Keratinocyte (primary cell): Measurements from ENCODE around the gene GRK1. TPM values are rescaled to one million over a fixed set of nuclear protein-coding genes. Genes with fewer than 3 reads are reported as not detected.

Experiments
- DNase-seq: peaks from one replicate; pipeline ENCODE4 v3.0.0-alpha.2; 2011; ENCODE audit warnings: low read depth, missing footprints, low spot score
- FAIRE-seq: peaks from 2 replicates; lab custom pipeline; 2011; peaks lifted over from hg19 to GRCh38; lab: Jason Lieb, UNC
- H2AFZ ChIP-seq: 2 replicates; pipeline ENCODE4 v1.6.0; 2012; ENCODE audit warnings: low read length, control low read depth, inconsistent platforms; ENCODE audit not compliant: control insufficient read depth
- H3K27ac ChIP-seq: 2 replicates; pipeline ENCODE4 v1.5.1; 2011; ENCODE audit warnings: low read length; ENCODE audit not compliant: control insufficient read depth, insufficient read depth
- H3K27me3 ChIP-seq: 3 replicates; pipeline ENCODE4 v1.6.0; 2011; ENCODE audit warnings: low read length; ENCODE audit not compliant: control insufficient read depth, insufficient read depth; ENCODE audit errors: extremely low read depth
- H3K36me3 ChIP-seq, 2 experiments: 2 replicates in 1 of 2; 3 replicates in 1 of 2; pipeline ENCODE4 v1.5.1; 2011; ENCODE audit warnings: low read length in 2 of 2, mild to moderate bottlenecking in 1 of 2; ENCODE audit not compliant: control insufficient read depth in 2 of 2, insufficient read depth in 2 of 2; ENCODE audit errors: extremely low read depth in 1 of 2
- H3K4me1 ChIP-seq: 3 replicates; pipeline ENCODE4 v1.5.1; 2011; ENCODE audit warnings: low read length; ENCODE audit not compliant: control insufficient read depth, insufficient read depth; ENCODE audit errors: extremely low read depth
- H3K4me2 ChIP-seq: 3 replicates; pipeline ENCODE4 v1.6.0; 2011; ENCODE audit warnings: low read depth, low read length; ENCODE audit not compliant: control insufficient read depth, insufficient read depth; ENCODE audit errors: extremely low read depth
- H3K4me3 ChIP-seq, 3 experiments: fragments of 200-600 bp in 1 of 3; sonication (generic) in 1 of 3; 2 replicates in 2 of 3; 3 replicates in 1 of 3; pipeline ENCODE4 v1.5.1; 2011 to 2016; ENCODE audit warnings: low read length in 3 of 3, mild to moderate bottlenecking in 3 of 3, control low read depth in 2 of 3, inconsistent platforms in 1 of 3, low read depth in 1 of 3, mixed read lengths in 1 of 3, mixed run types in 1 of 3, moderate library complexity in 1 of 3; ENCODE audit not compliant: control insufficient read depth in 2 of 3, insufficient read depth in 2 of 3; ENCODE audit errors: extremely low read depth in 1 of 3
- H3K79me2 ChIP-seq: 2 replicates; pipeline ENCODE4 v1.6.0; 2012; ENCODE audit warnings: low read length; ENCODE audit not compliant: control insufficient read depth, insufficient read depth
- H3K9ac ChIP-seq: 3 replicates; pipeline ENCODE4 v1.6.0; 2011; ENCODE audit warnings: low read length; ENCODE audit not compliant: control insufficient read depth, insufficient read depth; ENCODE audit errors: extremely low read depth
- H3K9me1 ChIP-seq: 3 replicates; pipeline ENCODE4 v1.6.0; 2011; ENCODE audit warnings: low read length; ENCODE audit not compliant: control insufficient read depth, insufficient read depth; ENCODE audit errors: extremely low read depth
- H3K9me3 ChIP-seq: 2 replicates; pipeline ENCODE4 v1.5.1; 2012; ENCODE audit warnings: low read depth, low read length; ENCODE audit not compliant: control insufficient read depth
- H4K20me1 ChIP-seq: 3 replicates; pipeline ENCODE4 v1.6.0; 2011; ENCODE audit warnings: low read length; ENCODE audit not compliant: control insufficient read depth, insufficient read depth; ENCODE audit errors: extremely low read depth
- EZH2 ChIP-seq: IDR thresholded peaks from one replicate; pipeline ENCODE4 v1.6.1; 2012; ENCODE audit warnings: inconsistent platforms, mild to moderate bottlenecking, low read length, moderate library complexity
- dilution Hi-C: fragments of 300-500 bp; cut with MboI; formaldehyde crosslinking; loops from one replicate; pipeline ENCODE4 v1.7.0; 2020; ENCODE audit warnings: low sequenced_read_pairs; ENCODE audit not compliant: extremely low pct_ligation_motif_present
- polyA plus RNA-seq, 5 experiments: library from polyadenylated mRNA; depleted of rRNA in 3 of 5; stranded (reverse) in 3 of 5; stranded (forward) in 1 of 5; unstranded in 1 of 5; fragments of >200 nt; gene quantifications; 1 replicate in 1 of 5; 2 replicates in 3 of 5; 3 replicates in 1 of 5; pipeline versions ENCODE4 v1.2.1 to v1.2.3, GENCODE V29; 2011 to 2012; ENCODE audit warnings: missing spikeins in 2 of 5, low read depth in 1 of 5, low replicate concordance in 1 of 5
- TF ChIP-seq, protein P1 (sequence below), 3 experiments: IDR thresholded peaks in 1 of 3; conservative IDR thresholded peaks in 1 of 3; optimal IDR thresholded peaks in 1 of 3; 2 replicates in 2 of 3; 3 replicates in 1 of 3; pipeline versions ENCODE3 to v1.5.1; 2011; ENCODE audit warnings: low read length in 3 of 3, mild to moderate bottlenecking in 3 of 3, moderate library complexity in 2 of 3, control low read depth in 1 of 3, inconsistent platforms in 1 of 3; ENCODE audit not compliant: insufficient read depth in 2 of 3; ENCODE audit errors: extremely low read depth in 1 of 3

Gene GRK1
- polyA plus RNA-seq, 1 donor (not counting 4 experiments of a cell fraction or from before 2014, with no cell fraction given): not detected

DNA sequence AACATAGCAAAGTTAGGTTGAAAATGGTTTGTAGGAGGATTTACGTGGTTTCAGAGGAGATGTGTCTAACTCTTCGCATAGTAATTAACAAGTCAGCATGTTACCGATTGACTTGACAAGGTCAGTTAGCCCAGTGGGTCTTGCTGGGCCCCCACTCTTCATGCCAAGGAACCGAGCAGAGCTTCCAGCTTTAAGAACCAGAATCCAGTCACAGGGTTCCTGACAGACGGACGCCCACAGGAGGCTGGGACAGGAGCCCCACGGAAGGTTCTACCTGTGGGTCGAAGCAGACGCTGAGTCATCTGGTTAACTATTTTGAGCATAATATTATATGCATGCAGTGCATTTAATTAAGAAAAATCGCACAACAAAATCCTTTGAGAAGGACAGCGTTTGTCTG, 95.5 kb downstream of the GRK1 start:
- Histone ChIP-seq H3K9me3 (no peaks in the 10 kb centered on the region), H3K27ac (no peak overlapping the region), H3K4me2 (no peak overlapping the region), H3K4me1 (peaks cover 12% of the 10 kb centered on the region), H3K27me3 (peaks cover 40% of the 10 kb centered on the region), H2AFZ (no peak overlapping the region), H3K4me3 (no peak overlapping the region), H3K36me3 (no peaks in the 10 kb centered on the region), H3K9me1 (no peaks in the 10 kb centered on the region), H3K9ac (no peak overlapping the region), H4K20me1 (no peaks in the 10 kb centered on the region), H3K79me2 (no peaks in the 10 kb centered on the region)
- dilution Hi-C loops: no loop called here
- FAIRE-seq (no peak), DNase-seq (no peak)
- TF ChIP-seq, protein P1, sequence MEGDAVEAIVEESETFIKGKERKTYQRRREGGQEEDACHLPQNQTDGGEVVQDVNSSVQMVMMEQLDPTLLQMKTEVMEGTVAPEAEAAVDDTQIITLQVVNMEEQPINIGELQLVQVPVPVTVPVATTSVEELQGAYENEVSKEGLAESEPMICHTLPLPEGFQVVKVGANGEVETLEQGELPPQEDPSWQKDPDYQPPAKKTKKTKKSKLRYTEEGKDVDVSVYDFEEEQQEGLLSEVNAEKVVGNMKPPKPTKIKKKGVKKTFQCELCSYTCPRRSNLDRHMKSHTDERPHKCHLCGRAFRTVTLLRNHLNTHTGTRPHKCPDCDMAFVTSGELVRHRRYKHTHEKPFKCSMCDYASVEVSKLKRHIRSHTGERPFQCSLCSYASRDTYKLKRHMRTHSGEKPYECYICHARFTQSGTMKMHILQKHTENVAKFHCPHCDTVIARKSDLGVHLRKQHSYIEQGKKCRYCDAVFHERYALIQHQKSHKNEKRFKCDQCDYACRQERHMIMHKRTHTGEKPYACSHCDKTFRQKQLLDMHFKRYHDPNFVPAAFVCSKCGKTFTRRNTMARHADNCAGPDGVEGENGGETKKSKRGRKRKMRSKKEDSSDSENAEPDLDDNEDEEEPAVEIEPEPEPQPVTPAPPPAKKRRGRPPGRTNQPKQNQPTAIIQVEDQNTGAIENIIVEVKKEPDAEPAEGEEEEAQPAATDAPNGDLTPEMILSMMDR (optimal IDR thresholded peaks at IDR 0.05 in 1 of 3, IDR thresholded peaks at IDR 0.05 in 1 of 3, conservative IDR thresholded peaks at IDR 0.05 in 1 of 3; ENCODE audit: extremely low read depth in 1 of 3, insufficient read depth in 2 of 3, low read length in 3 of 3): no peak
- no peak for TF ChIP-seq EZH2

DNA sequence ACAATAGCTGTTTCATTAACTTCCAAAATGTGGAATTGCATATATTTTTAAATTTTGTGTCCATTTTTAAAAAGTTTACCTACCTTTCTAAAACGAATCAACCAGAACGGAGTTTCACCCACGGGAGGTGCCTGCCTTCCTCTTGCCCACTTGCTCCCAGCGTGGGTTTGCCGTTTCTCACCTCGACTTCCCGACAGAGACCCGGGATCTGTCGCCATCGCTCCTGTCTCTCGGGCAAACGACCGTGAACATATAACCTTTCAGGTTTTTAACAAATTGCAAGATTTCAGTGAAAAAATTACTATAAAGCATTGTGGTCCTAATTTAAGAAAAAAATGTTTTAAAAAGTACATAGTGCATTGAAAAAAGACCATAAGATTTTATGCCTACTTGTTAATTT, 96.2 kb downstream of the GRK1 start:
- H3K9ac ChIP-seq: no peak overlapping the region
- H3K36me3 ChIP-seq: no peaks in the 10 kb centered on the region
- TF ChIP-seq EZH2: no peak
- TF ChIP-seq, protein P1 (optimal IDR thresholded peaks at IDR 0.05 in 1 of 3, IDR thresholded peaks at IDR 0.05 in 1 of 3, conservative IDR thresholded peaks at IDR 0.05 in 1 of 3; ENCODE audit: extremely low read depth in 1 of 3, insufficient read depth in 2 of 3, low read length in 3 of 3): no peak
- no peaks in the 10 kb centered on the region for H4K20me1 ChIP-seq
- H3K4me2 ChIP-seq: no peak overlapping the region
- no peak overlapping the region for H2AFZ ChIP-seq
- DNase-seq: no peak
- no peak for FAIRE-seq
- H3K79me2 ChIP-seq: no peaks in the 10 kb centered on the region
- no peak overlapping the region for H3K4me3 ChIP-seq
- H3K4me1 ChIP-seq: peaks cover 12% of the 10 kb centered on the region
- H3K27ac ChIP-seq: no peak overlapping the region
- dilution Hi-C loops: no loop called here
- no peaks in the 10 kb centered on the region for H3K9me3 ChIP-seq
- H3K27me3 ChIP-seq: peaks cover 42% of the 10 kb centered on the region
- H3K9me1 ChIP-seq: no peaks in the 10 kb centered on the region
